Uterus (tissue), 4 donors: Measurements from ENCODE around the gene VKORC1L1. TPM values are rescaled to one million over a fixed set of nuclear protein-coding genes. Genes with fewer than 3 reads are reported as not detected.

ENCODE experiments used
- DNase-seq, 2 donors: peaks; one replicate each; pipeline ENCODE4 v3.0.0-alpha.2; 2019 to 2020
- H3K27ac ChIP-seq, 2 donors: fragments of 200-600 bp; sonication (generic); 1 replicate in 1 of 2; 2 replicates in 1 of 2; pipeline ENCODE4 v1.5.1; 2016 to 2018
- H3K27me3 ChIP-seq, 2 donors: fragments of 200-600 bp; sonication (generic); one replicate each; pipeline ENCODE4 v1.5.1; 2018 to 2019; ENCODE audit warnings: control low read depth in 1 of 2
- H3K36me3 ChIP-seq, 2 donors: fragments of 200-600 bp; sonication (generic); one replicate each; pipeline ENCODE4 v1.5.1; 2019; ENCODE audit warnings: control low read depth in 1 of 2
- H3K4me1 ChIP-seq, 2 donors: fragments of 200-600 bp; sonication (generic); one replicate each; pipeline ENCODE4 v1.5.1; 2018 to 2019; ENCODE audit warnings: control low read depth in 1 of 2
- H3K4me3 ChIP-seq, 2 donors: fragments of 200-600 bp; sonication (generic); 1 replicate in 1 of 2; 2 replicates in 1 of 2; pipeline ENCODE4 v1.5.1; 2018 to 2019; ENCODE audit warnings: mild to moderate bottlenecking in 1 of 2
- H3K9me3 ChIP-seq, 2 donors: fragments of 200-600 bp; sonication (generic); one replicate each; pipeline ENCODE4 v1.5.1; 2019; ENCODE audit warnings: control low read depth in 1 of 2
- POLR2A ChIP-seq, 2 donors: fragments of 450-650 bp; IDR thresholded peaks; one replicate each; pipeline ENCODE4 v1.6.1; 2016; ENCODE audit warnings: antibody characterized with exemption in 2 of 2, mild to moderate bottlenecking in 1 of 2, moderate library complexity in 1 of 2
- intact Hi-C: fragments of 100-400 bp; cut with DNase I; formaldehyde crosslinking; loops from one replicate; pipeline ENCODE4 v1.15.1; 2023; ENCODE audit warnings: low total_unique reads
- total RNA-seq, 4 donors: library from RNA; depleted of rRNA in 3 of 4; stranded (reverse); fragments of >200 nt in 3 of 4; gene quantifications; one replicate each; pipeline versions ENCODE4 v1.1.0 to v1.2.4, GENCODE V29; 2014 to 2023
- TF ChIP-seq, protein P1 (sequence below), 4 experiments: fragments of 200-600 bp in 2 of 4; fragments of 450-650 bp in 2 of 4; sonication (generic) in 2 of 4; IDR thresholded peaks; one replicate each; pipeline ENCODE4 v1.5.1; 2016 to 2019; ENCODE audit warnings: antibody characterized with exemption in 4 of 4, mild to moderate bottlenecking in 2 of 4, moderate library complexity in 1 of 4
- donor health status: DM: yes; HTN: yes; CAD: no.

The VKORC1L1 gene
- total RNA-seq, 4 donors from 2014 or later: 12.3 to 33.9 (median 20.6) TPM

GRCh38 chr7:65966146-65966545, 93.3 kb downstream of the VKORC1L1 start:
- H3K27me3 ChIP-seq: no peaks in the 10 kb centered on the region
- no peak overlapping the region for H3K27ac ChIP-seq
- intact Hi-C loops: no loop called here
- TF ChIP-seq POLR2A (IDR thresholded peaks at IDR 0.05): no peak
- TF ChIP-seq, protein P1, sequence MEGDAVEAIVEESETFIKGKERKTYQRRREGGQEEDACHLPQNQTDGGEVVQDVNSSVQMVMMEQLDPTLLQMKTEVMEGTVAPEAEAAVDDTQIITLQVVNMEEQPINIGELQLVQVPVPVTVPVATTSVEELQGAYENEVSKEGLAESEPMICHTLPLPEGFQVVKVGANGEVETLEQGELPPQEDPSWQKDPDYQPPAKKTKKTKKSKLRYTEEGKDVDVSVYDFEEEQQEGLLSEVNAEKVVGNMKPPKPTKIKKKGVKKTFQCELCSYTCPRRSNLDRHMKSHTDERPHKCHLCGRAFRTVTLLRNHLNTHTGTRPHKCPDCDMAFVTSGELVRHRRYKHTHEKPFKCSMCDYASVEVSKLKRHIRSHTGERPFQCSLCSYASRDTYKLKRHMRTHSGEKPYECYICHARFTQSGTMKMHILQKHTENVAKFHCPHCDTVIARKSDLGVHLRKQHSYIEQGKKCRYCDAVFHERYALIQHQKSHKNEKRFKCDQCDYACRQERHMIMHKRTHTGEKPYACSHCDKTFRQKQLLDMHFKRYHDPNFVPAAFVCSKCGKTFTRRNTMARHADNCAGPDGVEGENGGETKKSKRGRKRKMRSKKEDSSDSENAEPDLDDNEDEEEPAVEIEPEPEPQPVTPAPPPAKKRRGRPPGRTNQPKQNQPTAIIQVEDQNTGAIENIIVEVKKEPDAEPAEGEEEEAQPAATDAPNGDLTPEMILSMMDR (IDR thresholded peaks at IDR 0.05): no peak
- DNase-seq: no peak
- no peaks in the 10 kb centered on the region for H3K36me3 ChIP-seq
- H3K4me3 ChIP-seq: no peak overlapping the region
- H3K4me1 ChIP-seq: no peaks in the 10 kb centered on the region
- H3K9me3 ChIP-seq: no peaks in the 10 kb centered on the region

DNA sequence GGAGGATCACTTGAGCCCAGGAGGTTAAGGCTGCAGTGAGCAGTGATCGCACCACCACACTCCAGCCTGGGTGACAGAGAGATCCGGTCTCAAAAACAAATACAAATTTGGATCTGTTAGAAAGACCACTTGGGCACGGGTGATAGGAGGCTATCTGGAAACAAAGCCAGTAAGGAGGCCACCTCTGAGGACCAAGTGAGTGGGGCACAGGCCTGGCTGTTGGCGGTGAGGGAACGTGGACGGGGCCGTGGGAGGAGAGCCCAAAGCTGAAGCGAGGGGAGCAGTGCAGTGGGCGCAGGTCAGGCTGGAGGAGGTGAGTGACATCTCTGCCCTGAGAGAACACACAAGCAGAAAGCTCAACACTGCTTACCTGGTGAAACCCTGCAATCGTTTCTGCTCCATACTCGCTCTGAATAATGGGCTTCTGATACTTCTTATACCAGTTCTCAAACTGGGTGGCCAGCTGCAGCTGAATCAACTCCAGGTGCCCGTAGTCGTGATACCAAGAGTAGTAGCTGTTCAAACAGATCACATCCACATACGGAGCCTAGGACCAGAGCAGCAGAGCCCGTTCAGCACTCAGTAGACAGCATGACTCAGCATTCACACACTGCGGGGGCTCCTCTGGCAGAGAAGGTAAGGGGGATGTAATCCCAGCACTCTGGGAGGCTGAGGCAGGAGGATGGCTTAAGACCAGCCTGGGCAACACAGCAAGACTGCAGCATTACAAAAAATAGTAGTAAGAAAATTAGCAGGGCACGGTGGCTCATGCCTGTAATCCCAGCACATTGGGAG, 94.7 kb downstream of the VKORC1L1 start:
- TF ChIP-seq POLR2A (IDR thresholded peaks at IDR 0.05): no peak
- TF ChIP-seq, protein P1 (IDR thresholded peaks at IDR 0.05): no peak
- Histone ChIP-seq H3K4me1 (no peaks in the 10 kb centered on the region), H3K27me3 (no peaks in the 10 kb centered on the region), H3K36me3 (no peaks in the 10 kb centered on the region), H3K9me3 (no peaks in the 10 kb centered on the region), H3K27ac (no peak overlapping the region), H3K4me3 (no peak overlapping the region)
- no peak for DNase-seq
- intact Hi-C loops: no loop called here

- H3K4me1 ChIP-seq: no peaks in the 10 kb centered on the region
- H3K36me3 ChIP-seq: no peaks in the 10 kb centered on the region
- H3K27me3 ChIP-seq: no peaks in the 10 kb centered on the region
- no peak for DNase-seq
- intact Hi-C loops: no loop called here
- H3K27ac ChIP-seq: no peak overlapping the region
- TF ChIP-seq, protein P1 (IDR thresholded peaks at IDR 0.05): no peak
- TF ChIP-seq POLR2A (IDR thresholded peaks at IDR 0.05): no peak
- no peak overlapping the region for H3K4me3 ChIP-seq
- no peaks in the 10 kb centered on the region for H3K9me3 ChIP-seq
Measured at GRCh38 chr7:65968256-65969185, 95.6 kb downstream of the VKORC1L1 start.

DNA sequence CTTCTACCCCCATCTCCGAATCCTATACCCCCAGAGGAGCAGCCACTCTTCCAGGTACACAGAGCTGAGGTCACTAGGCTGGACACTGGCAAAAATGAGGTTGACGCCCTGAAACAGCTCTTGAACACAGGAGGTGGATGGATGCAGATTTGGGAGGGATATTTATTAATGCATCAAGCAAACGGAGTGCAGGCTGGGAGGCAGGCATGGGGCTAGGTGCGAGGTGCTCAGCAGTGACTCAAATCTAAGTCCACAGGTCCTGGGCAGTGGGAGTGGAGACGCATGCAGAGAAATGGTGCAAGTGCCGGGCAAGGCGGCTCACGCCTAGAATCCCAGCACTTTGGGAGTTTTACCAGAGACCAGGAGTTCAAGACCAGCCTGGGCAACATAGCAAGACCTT, 98.1 kb downstream of the VKORC1L1 start:
- H3K27ac ChIP-seq: no peak overlapping the region
- H3K4me1 ChIP-seq: no peaks in the 10 kb centered on the region
- no peaks in the 10 kb centered on the region for H3K36me3 ChIP-seq
- H3K9me3 ChIP-seq: no peaks in the 10 kb centered on the region
- intact Hi-C loops: no loop called here
- H3K4me3 ChIP-seq: no peak overlapping the region
- TF ChIP-seq, protein P1 (IDR thresholded peaks at IDR 0.05): no peak
- TF ChIP-seq POLR2A (IDR thresholded peaks at IDR 0.05): no peak
- no peak for DNase-seq
- H3K27me3 ChIP-seq: no peaks in the 10 kb centered on the region

GRCh38 chr7:65972976-65973375, 100.1 kb downstream of the VKORC1L1 start:
- no peak overlapping the region for H3K4me3 ChIP-seq
- no peaks in the 10 kb centered on the region for H3K4me1 ChIP-seq
- no peaks in the 10 kb centered on the region for H3K9me3 ChIP-seq
- intact Hi-C loops: no loop called here
- H3K27me3 ChIP-seq: no peaks in the 10 kb centered on the region
- DNase-seq: no peak
- no peak overlapping the region for H3K27ac ChIP-seq
- TF ChIP-seq POLR2A (IDR thresholded peaks at IDR 0.05): no peak
- TF ChIP-seq, protein P1 (IDR thresholded peaks at IDR 0.05): no peak
- no peaks in the 10 kb centered on the region for H3K36me3 ChIP-seq
